ENCODE data around the gene GGACT.
"Not testable (repeated sequence)": the region's sequence is repeated elsewhere in the genome, so short reads cannot be mapped to it uniquely, and the experiment has no call there.

Gene GGACT

GRCh38 chr13:100525453-100526317, 62.9 kb downstream of the GGACT start:
- Mint-ChIP-seq H3K27me3 (peaks cover 14% of the 10 kb centered on the region), H3K27ac (no peak overlapping the region), H3K4me3 (no peak overlapping the region), H3K4me1 (ENCODE audit: low read depth) (no peaks in the 10 kb centered on the region), H3K36me3 (ENCODE audit: low read depth) (peaks cover 10% of the 10 kb centered on the region), H3K9me3 (no peaks in the 10 kb centered on the region)
- intact Hi-C loops (cut with micrococcal nuclease), result no loop called here

GRCh38 chr13:100524688-100525087, 63.9 kb downstream of the GGACT start:
- H3K9me3 Mint-ChIP-seq; intact Hi-C loops (cut with micrococcal nuclease); H3K4me3 Mint-ChIP-seq; H3K27ac Mint-ChIP-seq; H3K4me1 Mint-ChIP-seq (ENCODE audit: low read depth): not testable (repeated sequence)
- Mint-ChIP-seq H3K36me3 (ENCODE audit: low read depth) (peaks cover 10% of the 10 kb centered on the region), H3K27me3 (peaks cover 14% of the 10 kb centered on the region)

GRCh38 chr13:100523981-100524386, 64.6 kb downstream of the GGACT start:
- intact Hi-C loops (cut with micrococcal nuclease), result no loop called here
- no peak overlapping the region for H3K4me3 Mint-ChIP-seq
- H3K27ac Mint-ChIP-seq, result no peak overlapping the region
- H3K27me3 Mint-ChIP-seq, result peaks cover 14% of the 10 kb centered on the region
- H3K4me1 Mint-ChIP-seq (ENCODE audit: low read depth), result no peaks in the 10 kb centered on the region
- no peaks in the 10 kb centered on the region for H3K9me3 Mint-ChIP-seq
- peaks cover 4% of the 10 kb centered on the region for H3K36me3 Mint-ChIP-seq (ENCODE audit: low read depth)

GRCh38 chr13:100523411-100523810, 65.2 kb downstream of the GGACT start:
- H3K27ac Mint-ChIP-seq, result no peak overlapping the region
- intact Hi-C loops (cut with micrococcal nuclease), result no loop called here
- H3K36me3 Mint-ChIP-seq (ENCODE audit: low read depth), result no peaks in the 10 kb centered on the region

GRCh38 chr13:100522618-100523309, 65.8 kb downstream of the GGACT start:
- no peak overlapping the region for H3K27ac Mint-ChIP-seq
- no peak overlapping the region for H3K4me3 Mint-ChIP-seq
- H3K9me3 Mint-ChIP-seq, result no peaks in the 10 kb centered on the region
- H3K4me1 Mint-ChIP-seq (ENCODE audit: low read depth), result no peaks in the 10 kb centered on the region
- intact Hi-C loops (cut with micrococcal nuclease), result no loop called here
- no peaks in the 10 kb centered on the region for H3K36me3 Mint-ChIP-seq (ENCODE audit: low read depth)
- H3K27me3 Mint-ChIP-seq, result peaks cover 18% of the 10 kb centered on the region

More at GRCh38 chr13:100523411-100523810, 65.2 kb downstream of the GGACT start:
- Mint-ChIP-seq H3K9me3 (no peaks in the 10 kb centered on the region), H3K4me3 (no peak overlapping the region), H3K27me3 (peaks cover 14% of the 10 kb centered on the region), H3K4me1 (ENCODE audit: low read depth) (no peaks in the 10 kb centered on the region)

GRCh38 chr13:100521851-100522617, 66.6 kb downstream of the GGACT start:
- no peaks in the 10 kb centered on the region for H3K9me3 Mint-ChIP-seq
- H3K4me1 Mint-ChIP-seq (ENCODE audit: low read depth), result no peaks in the 10 kb centered on the region
- intact Hi-C loops (cut with micrococcal nuclease), result no loop called here
- no peaks in the 10 kb centered on the region for H3K36me3 Mint-ChIP-seq (ENCODE audit: low read depth)
- H3K27ac Mint-ChIP-seq, result no peak overlapping the region
- peaks cover 20% of the 10 kb centered on the region for H3K27me3 Mint-ChIP-seq
- H3K4me3 Mint-ChIP-seq, result no peak overlapping the region

- Mint-ChIP-seq H3K27me3 (peaks cover 25% of the 10 kb centered on the region), H3K4me1 (ENCODE audit: low read depth) (no peaks in the 10 kb centered on the region), H3K36me3 (ENCODE audit: low read depth) (no peaks in the 10 kb centered on the region), H3K27ac (no peak overlapping the region), H3K9me3 (no peaks in the 10 kb centered on the region), H3K4me3 (no peak overlapping the region)
- intact Hi-C loops (cut with micrococcal nuclease), result no loop called here
Observed at GRCh38 chr13:100520936-100521850, 67.4 kb downstream of the GGACT start.

- Mint-ChIP-seq H3K27me3 (peaks cover 26% of the 10 kb centered on the region), H3K4me3 (no peak overlapping the region), H3K27ac (no peak overlapping the region), H3K9me3 (no peaks in the 10 kb centered on the region), H3K36me3 (ENCODE audit: low read depth) (no peaks in the 10 kb centered on the region), H3K4me1 (ENCODE audit: low read depth) (no peaks in the 10 kb centered on the region)
- intact Hi-C loops (cut with micrococcal nuclease), result loop anchor here (5.0 kb wide), 2 partner anchors 282 to 617 kb away; no protein-coding TSS in a partner anchor
Observed at GRCh38 chr13:100519626-100520025, 69.0 kb downstream of the GGACT start.

- intact Hi-C loops (cut with micrococcal nuclease), result loop anchor here (5.0 kb wide), 2 partner anchors 281 to 616 kb away; no protein-coding TSS in a partner anchor
- Mint-ChIP-seq H3K4me3 (no peak overlapping the region), H3K27ac (no peak overlapping the region), H3K9me3 (no peaks in the 10 kb centered on the region), H3K27me3 (peaks cover 28% of the 10 kb centered on the region), H3K4me1 (ENCODE audit: low read depth) (no peaks in the 10 kb centered on the region), H3K36me3 (ENCODE audit: low read depth) (no peaks in the 10 kb centered on the region)
Observed at GRCh38 chr13:100518394-100519062, 70.1 kb downstream of the GGACT start.

- Mint-ChIP-seq H3K36me3 (ENCODE audit: low read depth) (no peaks in the 10 kb centered on the region), H3K4me1 (ENCODE audit: low read depth) (no peaks in the 10 kb centered on the region), H3K4me3 (peak overlapping the region; percentile 26), H3K27ac (no peak overlapping the region), H3K27me3 (peaks cover 24% of the 10 kb centered on the region), H3K9me3 (no peaks in the 10 kb centered on the region)
- intact Hi-C loops (cut with micrococcal nuclease), result loop anchor here (5.0 kb wide), 2 partner anchors 280 to 615 kb away; no protein-coding TSS in a partner anchor
Observed at GRCh38 chr13:100517728-100518127, 70.9 kb downstream of the GGACT start.

- H3K27ac Mint-ChIP-seq, result no peak overlapping the region
- H3K4me3 Mint-ChIP-seq, result no peak overlapping the region
- intact Hi-C loops (cut with micrococcal nuclease), result loop anchor here (5.0 kb wide), 2 partner anchors 280 to 615 kb away; no protein-coding TSS in a partner anchor
- H3K27me3 Mint-ChIP-seq, result peaks cover 25% of the 10 kb centered on the region
- no peaks in the 10 kb centered on the region for H3K9me3 Mint-ChIP-seq
- H3K4me1 Mint-ChIP-seq (ENCODE audit: low read depth), result peaks cover 5% of the 10 kb centered on the region
- no peaks in the 10 kb centered on the region for H3K36me3 Mint-ChIP-seq (ENCODE audit: low read depth)
Observed at GRCh38 chr13:100517135-100517534, 71.5 kb downstream of the GGACT start.

- Mint-ChIP-seq H3K27ac (no peak overlapping the region), H3K27me3 (peaks cover 19% of the 10 kb centered on the region), H3K9me3 (no peaks in the 10 kb centered on the region), H3K4me3 (no peak overlapping the region), H3K36me3 (ENCODE audit: low read depth) (no peaks in the 10 kb centered on the region), H3K4me1 (ENCODE audit: low read depth) (peaks cover 21% of the 10 kb centered on the region)
- intact Hi-C loops (cut with micrococcal nuclease), result loop anchor here (5.0 kb wide), 2 partner anchors 278 to 613 kb away; no protein-coding TSS in a partner anchor
Observed at GRCh38 chr13:100515410-100515800, 73.2 kb downstream of the GGACT start.

Data from dendritic cell treated with granulocyte-macrophage colony-stimulating factor and Interleukin-4, amounts not matched to agents 40 ng/mL and 50 ng/mL, for 4 days (primary cell).